Adrenal gland (tissue), 12 donors: ENCODE data around the gene PRSS38. TPM values are rescaled to one million over a fixed set of nuclear protein-coding genes. Genes with fewer than 3 reads are reported as not detected.

Experiments
- DNase-seq, 7 donors: peaks; one replicate each; pipeline ENCODE4 v3.0.0-alpha.2; 2019 to 2020
- H3K27ac ChIP-seq, 5 donors: fragments of 200-600 bp; sonication (generic) in 4 of 5; 1 replicate in 3 of 5; 2 replicates in 2 of 5; pipeline versions ENCODE4 v1.5.1 to v1.8.0; 2016 to 2020; ENCODE audit warnings: mild to moderate bottlenecking in 1 of 5
- H3K27me3 ChIP-seq: fragments of 200-600 bp; 2 replicates; pipeline ENCODE4 v1.8.0; 2021
- H3K36me3 ChIP-seq, 2 donors: fragments of 200-600 bp; replicated peaks in 1 of 2; 1 replicate in 1 of 2; 2 replicates in 1 of 2; pipeline versions ENCODE4 v1.5.1 to v1.8.0; 2018 to 2022
- H3K4me1 ChIP-seq, 2 donors: fragments of 200-600 bp; replicated peaks in 1 of 2; 1 replicate in 1 of 2; 2 replicates in 1 of 2; pipeline versions ENCODE4 v1.5.1 to v1.8.0; 2018 to 2021
- H3K4me3 ChIP-seq, 4 donors: fragments of 200-600 bp; sonication (generic) in 3 of 4; one replicate each; pipeline ENCODE4 v1.5.1; 2016 to 2018
- H3K9me3 ChIP-seq, 3 donors: fragments of 200-600 bp; sonication (generic) in 1 of 3; replicated peaks in 1 of 3; 1 replicate in 2 of 3; 2 replicates in 1 of 3; pipeline versions ENCODE4 v1.5.1 to v1.8.0; 2016 to 2021
- CTCF ChIP-seq, 6 experiments: fragments of 450-650 bp in 4 of 6; fragments of 200-600 bp in 2 of 6; sonication (generic) in 1 of 6; IDR thresholded peaks; 1 replicate in 5 of 6; 2 replicates in 1 of 6; pipeline versions ENCODE4 v1.5.1 to v1.8.0; 2016 to 2021; ENCODE audit warnings: antibody characterized with exemption in 6 of 6, mild to moderate bottlenecking in 2 of 6, moderate library complexity in 1 of 6
- POLR2A ChIP-seq, 2 donors: fragments of 450-650 bp; IDR thresholded peaks; one replicate each; pipeline ENCODE4 v1.6.1; 2017; ENCODE audit warnings: antibody characterized with exemption in 2 of 2, mild to moderate bottlenecking in 2 of 2, moderate library complexity in 1 of 2
- WGBS, 4 donors: extraction: QIAGEN DNeasy Blood & Tissue Kit in 2 of 4; methylation state at CpG; one replicate each; pipeline versions ENCODE4 v1.1.5 to v1.1.7; 2013 to 2017; 5-methylcytosine and 5-hydroxymethylcytosine counted together
- intact Hi-C, 2 donors: fragments of 100-400 bp; cut with DNase I; formaldehyde crosslinking; loops; one replicate each; pipeline versions ENCODE4 v1.14.1 to v1.15.0; 2022 to 2023
- polyA plus RNA-seq, 3 donors: library from polyadenylated mRNA; stranded (reverse); fragments of 200-250 nt in 2 of 3; fragments of 350-450 nt in 1 of 3; fragmentation: Illumina TruSeq in 1 of 3; extraction: RNeasy Lipid Tissue Mini Kit (QIAGEN cat#74804) in 1 of 3; gene quantifications; one replicate each; pipeline ENCODE4 v1.2.3, GENCODE V29; 2013 to 2014
- total RNA-seq, 9 donors: library from RNA; depleted of rRNA in 4 of 9; stranded (reverse); fragments of >200 nt in 4 of 9; fragments of 120-200 nt in 1 of 9; fragmentation: NEBNext Ultra II Directional in 1 of 9; extraction: Animal tissue kit (Norgen Biotek cat#: 25700) in 1 of 9; gene quantifications; one replicate each; pipeline versions ENCODE4 v1.1.0 to v1.2.4, GENCODE V29; 2013 to 2023
- donor health status: healthy with polysubstance abuse.
- donor health status: Bipolar disorder and iron deficiency.
- donor health status: DM: yes; HTN: yes; CAD: no.
- donor health status: DM: no; HTN: no; CAD: no.
- donor health status: DM: no; HTN: no; CAD: no.
- donor health status: DM: yes; HTN: yes; CAD: no.

The PRSS38 gene
- total and polyA plus RNA-seq, 12 donors: not detected

- intact Hi-C loops: loop anchor here in 1 of 2 donors (10.0 kb wide), 1 partner anchor 285 kb away; no protein-coding TSS in a partner anchor
- Histone ChIP-seq H3K4me3 (no peak overlapping the region), H3K27ac (no peak overlapping the region), H3K4me1 (no peaks in the 10 kb centered on the region), H3K36me3 (peaks cover 0 to 46% of the 10 kb centered on the region in 2 donors), H3K27me3 (no peaks in the 10 kb centered on the region), H3K9me3 (no peaks in the 10 kb centered on the region)
- 94 to 97% (median 96%) methylated on average over 11 to 15 of the region's 15 CpGs for WGBS, 4 donors
- DNase-seq: no peak
- TF ChIP-seq CTCF (IDR thresholded peaks at IDR 0.05): no peak
- no peak for TF ChIP-seq POLR2A (IDR thresholded peaks at IDR 0.05)
Measured at GRCh38 chr1:227769936-227770494, 45.5 kb upstream of the PRSS38 start.

DNA sequence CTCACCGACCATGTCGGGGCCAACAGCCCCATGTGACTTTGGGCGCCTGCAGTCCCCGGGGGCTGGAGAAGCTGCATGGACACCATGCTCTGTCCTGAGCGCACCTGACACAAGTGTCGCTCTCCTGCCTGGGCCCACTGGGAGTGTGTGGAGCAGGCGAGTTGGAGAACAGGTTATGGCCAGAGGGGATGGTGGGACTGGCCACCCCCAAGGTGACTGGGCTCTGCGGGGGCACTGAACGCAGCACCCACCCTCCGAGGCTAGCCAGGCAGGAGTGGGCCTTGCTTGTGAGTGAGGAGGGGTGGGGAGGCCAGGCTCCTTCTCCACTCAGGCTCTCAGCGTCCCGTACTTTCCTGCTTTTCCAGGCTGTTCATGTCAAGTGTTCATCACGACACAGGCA lies 44.7 kb upstream of the PRSS38 start:
- Histone ChIP-seq H3K4me1 (no peaks in the 10 kb centered on the region), H3K27me3 (no peaks in the 10 kb centered on the region), H3K36me3 (peaks cover 0 to 43% of the 10 kb centered on the region in 2 donors), H3K9me3 (no peaks in the 10 kb centered on the region), H3K4me3 (no peak overlapping the region), H3K27ac (no peak overlapping the region)
- intact Hi-C loops: no loop called here
- TF ChIP-seq CTCF (IDR thresholded peaks at IDR 0.05) (no peak), POLR2A (IDR thresholded peaks at IDR 0.05) (no peak)
- no peak for DNase-seq
- WGBS, 4 donors: 94 to 100% (median 96%) methylated on average over 3 to 13 of the region's 13 CpGs

DNA sequence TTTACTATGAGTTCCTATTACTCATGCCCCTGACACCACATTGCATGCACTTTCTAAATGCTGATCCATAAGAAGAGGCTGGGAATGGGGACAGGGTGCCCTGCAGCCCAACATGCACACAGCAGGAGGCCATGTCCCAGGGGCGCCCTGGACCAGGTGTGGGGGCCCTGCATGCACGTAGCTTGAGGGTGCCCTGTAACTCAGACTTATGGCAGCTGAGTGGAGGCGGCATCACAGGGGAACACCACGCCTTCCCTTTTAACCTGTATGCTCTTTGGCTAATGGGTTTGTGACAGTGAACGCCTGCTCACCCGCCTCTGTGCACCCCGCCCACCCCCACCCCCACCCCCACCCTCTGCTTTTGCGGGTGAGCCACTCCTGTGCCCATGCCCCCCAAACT lies 44.1 kb upstream of the PRSS38 start:
- no peak for TF ChIP-seq CTCF (IDR thresholded peaks at IDR 0.05)
- no peak for TF ChIP-seq POLR2A (IDR thresholded peaks at IDR 0.05)
- intact Hi-C loops: no loop called here
- Histone ChIP-seq H3K27me3 (no peaks in the 10 kb centered on the region), H3K9me3 (no peaks in the 10 kb centered on the region), H3K4me1 (no peaks in the 10 kb centered on the region), H3K4me3 (no peak overlapping the region), H3K36me3 (peaks cover 0 to 47% of the 10 kb centered on the region in 2 donors), H3K27ac (no peak overlapping the region)
- no peak for DNase-seq
- WGBS, 4 donors: 92 to 98% (median 96%) methylated on average over 3 to 8 of the region's 8 CpGs

GRCh38 chr1:227771771-227772170 lies 43.7 kb upstream of the PRSS38 start:
- 86 to 98% (median 94%) methylated on average over 7 of the region's 7 CpGs for WGBS, 4 donors
- Histone ChIP-seq H3K4me3 (no peak overlapping the region), H3K36me3 (peaks cover 0 to 43% of the 10 kb centered on the region in 2 donors), H3K27ac (no peak overlapping the region), H3K4me1 (no peaks in the 10 kb centered on the region), H3K27me3 (no peaks in the 10 kb centered on the region), H3K9me3 (no peaks in the 10 kb centered on the region)
- TF ChIP-seq CTCF (IDR thresholded peaks at IDR 0.05) (no peak), POLR2A (IDR thresholded peaks at IDR 0.05) (no peak)
- DNase-seq: no peak
- intact Hi-C loops: no loop called here
